T-cell (primary cell): ENCODE results near the gene GCLM. TPM values are rescaled to one million over a fixed set of nuclear protein-coding genes. Genes with fewer than 3 reads are reported as not detected.

Source experiments
- ATAC-seq, 4 experiments: fragments of 200-7000 bp in 3 of 4; fragments of 150-1000 bp in 1 of 4; cut with Tn5 transposase; replicated peaks in 1 of 4; 1 replicate in 3 of 4; 2 replicates in 1 of 4; pipeline ENCODE4 v1.10.0; 2021; ENCODE audit warnings: moderate library complexity in 3 of 4, mild to moderate bottlenecking in 2 of 4, moderate number of reproducible peaks in 1 of 4
- CTCF ChIA-PET, 2 donors: fragments of 300-600 bp; sonication (Branson Sonifier 250); formaldehyde crosslinking; loops; one replicate each; lab custom pipeline; 2022; ENCODE audit warnings: antibody characterized with exemption in 2 of 2; lab: Charles Lee
- POLR2A ChIA-PET, 2 donors: fragments of 300-600 bp; sonication (Branson Sonifier 250); formaldehyde crosslinking; loops; one replicate each; lab custom pipeline; 2022; ENCODE audit warnings: antibody characterized with exemption in 2 of 2; lab: Charles Lee
- DNase-seq, 35 experiments: peaks; one replicate each; pipeline versions ENCODE4 v3.0.0 to v3.0.0-alpha.2; 2013 to 2023
- H3K27ac ChIP-seq: one replicate; pipeline ENCODE4 v1.5.1; 2013; ENCODE audit warnings: low read length
- H3K27me3 ChIP-seq, 2 experiments: replicated peaks in 1 of 2; 1 replicate in 1 of 2; 2 replicates in 1 of 2; pipeline versions ENCODE4 v1.6.1 to v1.7.0; 2013; ENCODE audit warnings: low read length in 1 of 2, mixed read lengths in 1 of 2; ENCODE audit not compliant: control insufficient read depth in 2 of 2, insufficient read depth in 2 of 2; ENCODE audit errors: extremely low read depth in 1 of 2
- H3K36me3 ChIP-seq, 2 donors: 1 replicate in 1 of 2; 2 replicates in 1 of 2; pipeline versions ENCODE4 v1.6.1 to v1.7.0; 2013; ENCODE audit warnings: low read length in 1 of 2; ENCODE audit not compliant: control insufficient read depth in 2 of 2, insufficient read depth in 1 of 2; ENCODE audit errors: extremely low read depth in 1 of 2
- H3K4me1 ChIP-seq, 2 experiments: 1 replicate in 1 of 2; 2 replicates in 1 of 2; pipeline versions ENCODE4 v1.6.1 to v1.7.0; 2013; ENCODE audit warnings: low read length in 2 of 2, mixed read lengths in 1 of 2; ENCODE audit not compliant: insufficient read depth in 2 of 2, control insufficient read depth in 1 of 2; ENCODE audit errors: extremely low read depth in 1 of 2
- H3K4me3 ChIP-seq, 2 donors: 1 replicate in 1 of 2; 2 replicates in 1 of 2; pipeline versions ENCODE4 v1.5.1 to v1.7.0; 2013; ENCODE audit warnings: mild to moderate bottlenecking in 2 of 2, low read length in 1 of 2, moderate library complexity in 1 of 2; ENCODE audit not compliant: control insufficient read depth in 1 of 2; ENCODE audit errors: extremely low read depth in 1 of 2
- H3K9me3 ChIP-seq: 2 replicates; pipeline ENCODE4 v1.7.0; 2013
- H3K27ac Mint-ChIP-seq, 2 donors: one replicate each; pipeline ENCODE4 v1.8.0; 2020 to 2021; ENCODE audit warnings: mild to moderate bottlenecking in 2 of 2, mixed read lengths in 2 of 2
- H3K27me3 Mint-ChIP-seq, 2 donors: one replicate each; pipeline ENCODE4 v1.8.0; 2021 to 2022; ENCODE audit warnings: mixed read lengths in 2 of 2
- H3K36me3 Mint-ChIP-seq: one replicate; pipeline ENCODE4 v1.8.0; 2021; ENCODE audit warnings: mixed read lengths
- H3K4me1 Mint-ChIP-seq, 3 donors: one replicate each; pipeline ENCODE4 v1.8.0; 2020 to 2022; ENCODE audit warnings: mixed read lengths in 3 of 3, mild to moderate bottlenecking in 1 of 3
- H3K4me3 Mint-ChIP-seq, 3 donors: one replicate each; pipeline ENCODE4 v1.8.0; 2020 to 2022; ENCODE audit warnings: mild to moderate bottlenecking in 3 of 3, mixed read lengths in 3 of 3, moderate library complexity in 3 of 3
- H3K9me3 Mint-ChIP-seq, 3 donors: one replicate each; pipeline ENCODE4 v1.8.0; 2020 to 2022; ENCODE audit warnings: mixed read lengths in 3 of 3
- WGBS: methylation state at CpG from one replicate; pipeline ENCODE4 v1.1.5; 2013; ENCODE audit warnings: missing lambda C conversion rate; ENCODE audit not compliant: insufficient coverage; 5-methylcytosine and 5-hydroxymethylcytosine counted together
- total RNA-seq, 35 experiments: library from RNA in 6 of 35; stranded (reverse) in 6 of 35; fragments of 120-200 nt in 1 of 35; gene quantifications; one replicate each; pipeline versions ENCODE4 v1.2.1 to v1.2.4 and lab custom pipeline; 2013 to 2026

Gene GCLM
- total RNA-seq, 5 donors from 2014 or later (not counting 1 experiment from before 2014, with no cell fraction given) = 8.7 to 20.6 (median 17.9) TPM

DNA sequence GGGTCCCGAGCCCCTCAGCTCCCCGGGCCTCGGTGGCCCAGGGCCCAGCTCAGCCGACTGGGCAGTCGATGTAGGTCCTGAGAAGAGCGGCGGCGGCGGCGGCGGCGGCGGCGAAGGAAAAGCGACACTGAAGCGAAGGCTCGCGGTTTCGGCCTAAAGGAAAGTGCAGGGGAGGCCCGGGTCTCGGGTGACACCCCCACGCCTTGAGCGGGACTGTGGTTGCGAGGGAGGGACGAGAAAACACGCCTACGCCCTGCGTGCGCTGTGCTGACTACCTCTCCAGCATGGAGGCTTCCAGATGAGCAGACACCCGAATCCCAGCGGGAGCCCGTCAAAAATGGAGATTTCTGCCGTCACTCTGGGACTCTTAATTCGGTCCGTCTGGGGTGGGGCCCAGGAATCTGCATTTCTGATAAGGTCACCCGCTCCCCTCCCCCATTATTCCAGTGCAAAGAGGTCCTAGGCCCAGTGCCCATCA, 61.4 kb downstream of the GCLM start:
- H3K4me3 ChIP-seq = peak overlapping the region; percentile 82 to 86
- H3K27me3 Mint-ChIP-seq = peaks cover 0 to 5% of the 10 kb centered on the region in 2 donors
- no peaks in the 10 kb centered on the region for H3K27me3 ChIP-seq
- ATAC-seq (peak; percentile 31 to 45 (median 34)), DNase-seq (peak; percentile 47 to 81 (median 63))
- ChIA-PET CTCF (interaction anchor here (0.7 to 3.1 kb wide), 4 partner anchors 24 to 219 kb away, joined by 3 to 9 read pairs (median 6); no protein-coding TSS in a partner anchor), POLR2A (interaction anchor here in 1 of 2 donors (0.5 to 1.4 kb wide), 2 partner anchors 24 to 63 kb away, joined by 3 to 4 read pairs; no protein-coding TSS in a partner anchor)
- H3K4me1 ChIP-seq = peaks cover 6 to 36% of the 10 kb centered on the region in 2 experiments
- H3K9me3 Mint-ChIP-seq = peaks cover 0 to 3% (median 0%) of the 10 kb centered on the region in 3 donors
- H3K27ac ChIP-seq = peak overlapping the region; percentile 92
- no peaks in the 10 kb centered on the region for H3K9me3 ChIP-seq
- 0% methylated on average over 33 of the region's 36 CpGs for WGBS
- no peaks in the 10 kb centered on the region for H3K36me3 ChIP-seq
- H3K36me3 Mint-ChIP-seq = peaks cover 5% of the 10 kb centered on the region
- peak overlapping the region; percentile 88 to 98 (median 91) for H3K4me3 Mint-ChIP-seq
- H3K27ac Mint-ChIP-seq = peak overlapping the region; percentile 92 to 96
- H3K4me1 Mint-ChIP-seq = peaks cover 31 to 39% (median 36%) of the 10 kb centered on the region in 3 donors

DNA sequence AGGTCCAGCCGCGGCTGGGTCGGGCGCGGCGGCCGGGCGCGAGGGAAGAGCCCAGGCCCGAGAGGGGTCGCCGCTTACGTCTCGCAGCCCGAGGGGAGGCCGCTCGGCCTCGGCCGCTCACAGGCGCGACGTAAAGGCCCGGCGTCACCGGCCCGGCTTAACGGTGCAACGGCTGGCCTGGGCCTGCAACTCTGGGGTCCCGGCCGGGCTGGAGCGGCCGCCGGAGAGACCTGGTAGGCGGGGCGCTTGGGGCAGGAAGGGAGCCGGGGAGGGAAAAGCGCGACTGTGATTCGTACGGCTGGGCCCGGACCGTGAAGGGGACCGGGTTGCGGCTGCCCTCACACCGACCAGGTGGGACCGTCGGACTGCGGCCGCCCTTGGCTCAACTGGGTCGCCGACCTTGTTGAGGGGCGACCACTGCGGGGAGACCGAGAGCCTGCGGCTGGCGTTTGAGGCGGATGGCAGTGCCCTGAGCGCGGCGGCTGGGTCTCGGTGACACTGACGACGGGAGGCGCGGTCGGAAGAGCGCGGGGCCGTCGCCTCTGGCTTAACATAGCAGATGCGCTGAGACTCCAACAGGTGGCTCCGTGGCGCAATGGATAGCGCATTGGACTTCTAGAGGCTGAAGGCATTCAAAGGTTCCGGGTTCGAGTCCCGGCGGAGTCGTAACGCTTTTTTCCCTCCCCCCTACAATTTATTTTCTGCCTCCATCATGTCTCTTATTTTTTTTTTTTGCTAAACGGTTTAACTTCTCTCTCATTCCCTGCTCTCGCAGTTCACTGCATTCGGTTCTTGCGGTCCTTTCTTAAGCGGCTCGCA, 62.0 kb downstream of the GCLM start:
- POLR2A ChIA-PET = interaction anchor here (0.5 to 2.1 kb wide), 4 partner anchors 25 to 63 kb away, joined by 3 to 16 read pairs (median 4); partner anchors contain the start of gene DNTTIP2 (in 1 of the 2)
- peak overlapping the region; percentile 82 to 86 for H3K4me3 ChIP-seq

DNA sequence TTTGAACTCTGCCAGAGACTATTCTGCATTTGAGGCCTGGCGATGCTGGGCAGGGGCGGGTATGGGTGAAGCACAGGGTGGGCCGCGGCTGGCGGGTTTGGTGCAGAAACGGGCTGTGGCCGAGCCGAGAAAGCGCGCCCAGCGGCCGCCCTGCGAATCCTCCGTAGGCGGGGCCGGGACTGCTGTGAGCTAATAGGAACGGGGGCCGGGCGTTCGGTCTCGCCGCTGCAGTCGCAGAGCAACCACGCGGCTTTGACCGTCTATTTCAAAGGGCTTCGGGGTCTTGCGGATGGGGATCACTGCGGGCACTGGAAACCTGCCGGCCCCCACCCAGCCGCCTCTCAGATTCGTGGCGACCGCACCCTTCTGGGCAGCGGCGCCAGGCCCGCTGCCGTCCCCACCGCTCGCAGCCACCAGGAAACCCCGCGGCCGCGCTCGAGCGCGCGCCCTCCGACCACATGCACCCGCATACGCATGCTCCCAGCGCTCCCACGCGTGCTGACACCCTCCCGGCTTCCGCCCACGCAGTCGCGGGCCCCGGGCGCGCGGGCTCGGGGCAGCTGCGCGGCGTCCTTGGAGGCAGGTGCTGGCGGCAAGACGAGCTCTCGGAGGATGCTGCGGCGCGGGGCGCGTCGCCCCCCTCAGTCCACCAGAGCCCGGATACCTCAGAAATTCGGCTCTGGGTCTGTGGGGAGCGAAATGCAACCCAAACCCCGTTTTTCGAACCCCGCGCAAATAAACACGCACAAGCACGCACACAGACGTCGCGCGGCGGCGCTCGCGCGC, 62.8 kb downstream of the GCLM start:
- Histone ChIP-seq H3K4me3 (peak overlapping the region; percentile 82 to 86), H3K27ac (peak overlapping the region; percentile 92), H3K27me3 (no peaks in the 10 kb centered on the region), H3K9me3 (no peaks in the 10 kb centered on the region), H3K36me3 (no peaks in the 10 kb centered on the region), H3K4me1 (peaks cover 6 to 36% of the 10 kb centered on the region in 2 experiments)
- Mint-ChIP-seq H3K27me3 (peaks cover 0 to 5% of the 10 kb centered on the region in 2 donors), H3K9me3 (peaks cover 0 to 3% (median 0%) of the 10 kb centered on the region in 3 donors), H3K36me3 (peaks cover 5% of the 10 kb centered on the region), H3K4me1 (peaks cover 31 to 39% (median 36%) of the 10 kb centered on the region in 3 donors), H3K27ac (peak overlapping the region; percentile 93 to 95), H3K4me3 (peak overlapping the region; percentile 85 to 98 (median 88))
- WGBS = under 1% methylated on average over 94 of the region's 94 CpGs
- DNase-seq (peak; percentile 73 to 92 (median 82)), ATAC-seq (peak; percentile 54 to 62 (median 60))
- POLR2A ChIA-PET = interaction anchor here (0.6 to 2.1 kb wide), 3 partner anchors 33 to 572 kb away, joined by 3 to 16 read pairs (median 5); partner anchors contain the start of genes ABCD3 (in 1 of the 2) and DNTTIP2 (in 1 of the 2)
- CTCF ChIA-PET = interaction anchor here (0.6 to 5.2 kb wide), 13 partner anchors 12 to 865 kb away, joined by 3 to 87 read pairs (median 3); partner anchors contain the start of genes DNTTIP2 (in 1 of the 2) and GCLM (in 1 of the 2)

More for the DNA sequence above, 62.0 kb downstream of the GCLM start:
- Histone ChIP-seq H3K27ac (peak overlapping the region; percentile 92), H3K27me3 (no peaks in the 10 kb centered on the region), H3K9me3 (no peaks in the 10 kb centered on the region), H3K36me3 (no peaks in the 10 kb centered on the region), H3K4me1 (peaks cover 6 to 36% of the 10 kb centered on the region in 2 experiments)
- ATAC-seq (peak; percentile 64 to 75 (median 67)), DNase-seq (peak; percentile 80 to 99 (median 88))
- peaks cover 31 to 39% (median 36%) of the 10 kb centered on the region in 3 donors for H3K4me1 Mint-ChIP-seq
- peaks cover 0 to 5% of the 10 kb centered on the region in 2 donors for H3K27me3 Mint-ChIP-seq
- CTCF ChIA-PET = interaction anchor here (0.6 to 5.2 kb wide), 7 partner anchors 31 to 218 kb away, joined by 3 to 87 read pairs (median 9); partner anchors contain the start of gene DNTTIP2 (in 1 of the 2)
- H3K27ac Mint-ChIP-seq = peak overlapping the region; percentile 92 to 96
- H3K9me3 Mint-ChIP-seq = peaks cover 0 to 3% (median 0%) of the 10 kb centered on the region in 3 donors
- H3K4me3 Mint-ChIP-seq = peak overlapping the region; percentile 88 to 98 (median 91)
- WGBS = under 1% methylated on average over 73 of the region's 86 CpGs
- H3K36me3 Mint-ChIP-seq = peaks cover 5% of the 10 kb centered on the region

GRCh38 chr1:93845538-93846205, 63.6 kb downstream of the GCLM start:
- Mint-ChIP-seq H3K36me3 (peaks cover 5% of the 10 kb centered on the region), H3K27me3 (peaks cover 0 to 5% of the 10 kb centered on the region in 2 donors), H3K9me3 (peaks cover 0 to 3% (median 0%) of the 10 kb centered on the region in 3 donors), H3K4me3 (peak overlapping the region; percentile 85 to 98 (median 88)), H3K27ac (peak overlapping the region; percentile 93 to 95), H3K4me1 (peaks cover 31 to 39% (median 36%) of the 10 kb centered on the region in 3 donors)
- ChIA-PET CTCF (interaction anchor here (0.5 to 5.2 kb wide), 15 partner anchors 11 to 1009 kb away, joined by 3 to 87 read pairs (median 4); partner anchors contain the start of genes DNTTIP2 (in 1 of the 2) and GCLM (in 1 of the 2)), POLR2A (interaction anchor here in 1 of 2 donors (0.7 to 2.1 kb wide), 2 partner anchors 27 to 33 kb away, joined by 3 to 16 read pairs; partner anchors contain the start of gene DNTTIP2)
- Histone ChIP-seq H3K27me3 (no peaks in the 10 kb centered on the region), H3K4me3 (peak overlapping the region; percentile 82 to 86), H3K4me1 (peaks cover 6 to 35% of the 10 kb centered on the region in 2 experiments), H3K27ac (peak overlapping the region; percentile 92), H3K9me3 (no peaks in the 10 kb centered on the region), H3K36me3 (no peaks in the 10 kb centered on the region)
- WGBS = 64% methylated on average over 8 of the region's 16 CpGs
- DNase-seq (peak in 14 of 35 experiments; percentile 1 to 61 (median 9)), ATAC-seq (peak; percentile 11 to 41 (median 33))
